GM12872 (cell line): ENCODE data around the gene KDELR3.

Experiments used
- TF ChIP-seq, protein P1 (sequence below): IDR thresholded peaks from 3 replicates; pipeline ENCODE4 v1.5.1; 2011; ENCODE audit warnings: low read depth, mild to moderate bottlenecking, low read length, moderate library complexity; ENCODE audit not compliant: insufficient read depth

The KDELR3 gene

DNA sequence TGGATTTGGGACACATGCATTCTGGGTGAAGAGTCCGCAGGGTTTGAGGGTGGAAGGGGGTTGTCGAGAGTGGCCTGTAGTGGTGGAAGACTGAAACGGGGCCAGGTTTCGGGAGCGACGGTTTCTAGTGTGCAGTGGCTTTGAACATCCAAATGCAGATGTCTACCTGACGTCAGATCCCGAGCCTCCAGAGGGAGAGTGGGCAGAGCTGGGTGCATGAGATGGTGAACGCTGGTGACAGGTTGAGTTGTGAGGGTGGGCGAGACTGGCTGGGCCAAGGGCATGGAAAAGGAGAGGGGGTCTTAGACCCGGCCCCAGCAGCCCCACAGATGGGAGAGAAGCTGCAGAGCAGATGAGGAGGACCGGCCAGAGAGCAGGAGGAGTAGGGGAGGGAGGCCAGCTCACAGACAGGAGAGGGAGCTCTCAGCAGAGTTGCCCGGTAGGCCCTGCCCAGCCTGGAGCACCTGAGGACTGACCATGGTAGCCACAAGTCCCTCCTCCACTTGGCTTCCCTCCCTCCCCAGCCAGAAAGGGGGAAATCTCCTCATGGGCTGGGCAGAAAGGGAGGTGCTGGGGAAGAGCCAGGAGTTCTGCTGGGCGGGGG is 27.0 kb upstream of the KDELR3 start:
- TF ChIP-seq, protein P1, sequence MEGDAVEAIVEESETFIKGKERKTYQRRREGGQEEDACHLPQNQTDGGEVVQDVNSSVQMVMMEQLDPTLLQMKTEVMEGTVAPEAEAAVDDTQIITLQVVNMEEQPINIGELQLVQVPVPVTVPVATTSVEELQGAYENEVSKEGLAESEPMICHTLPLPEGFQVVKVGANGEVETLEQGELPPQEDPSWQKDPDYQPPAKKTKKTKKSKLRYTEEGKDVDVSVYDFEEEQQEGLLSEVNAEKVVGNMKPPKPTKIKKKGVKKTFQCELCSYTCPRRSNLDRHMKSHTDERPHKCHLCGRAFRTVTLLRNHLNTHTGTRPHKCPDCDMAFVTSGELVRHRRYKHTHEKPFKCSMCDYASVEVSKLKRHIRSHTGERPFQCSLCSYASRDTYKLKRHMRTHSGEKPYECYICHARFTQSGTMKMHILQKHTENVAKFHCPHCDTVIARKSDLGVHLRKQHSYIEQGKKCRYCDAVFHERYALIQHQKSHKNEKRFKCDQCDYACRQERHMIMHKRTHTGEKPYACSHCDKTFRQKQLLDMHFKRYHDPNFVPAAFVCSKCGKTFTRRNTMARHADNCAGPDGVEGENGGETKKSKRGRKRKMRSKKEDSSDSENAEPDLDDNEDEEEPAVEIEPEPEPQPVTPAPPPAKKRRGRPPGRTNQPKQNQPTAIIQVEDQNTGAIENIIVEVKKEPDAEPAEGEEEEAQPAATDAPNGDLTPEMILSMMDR, result no peak

DNA sequence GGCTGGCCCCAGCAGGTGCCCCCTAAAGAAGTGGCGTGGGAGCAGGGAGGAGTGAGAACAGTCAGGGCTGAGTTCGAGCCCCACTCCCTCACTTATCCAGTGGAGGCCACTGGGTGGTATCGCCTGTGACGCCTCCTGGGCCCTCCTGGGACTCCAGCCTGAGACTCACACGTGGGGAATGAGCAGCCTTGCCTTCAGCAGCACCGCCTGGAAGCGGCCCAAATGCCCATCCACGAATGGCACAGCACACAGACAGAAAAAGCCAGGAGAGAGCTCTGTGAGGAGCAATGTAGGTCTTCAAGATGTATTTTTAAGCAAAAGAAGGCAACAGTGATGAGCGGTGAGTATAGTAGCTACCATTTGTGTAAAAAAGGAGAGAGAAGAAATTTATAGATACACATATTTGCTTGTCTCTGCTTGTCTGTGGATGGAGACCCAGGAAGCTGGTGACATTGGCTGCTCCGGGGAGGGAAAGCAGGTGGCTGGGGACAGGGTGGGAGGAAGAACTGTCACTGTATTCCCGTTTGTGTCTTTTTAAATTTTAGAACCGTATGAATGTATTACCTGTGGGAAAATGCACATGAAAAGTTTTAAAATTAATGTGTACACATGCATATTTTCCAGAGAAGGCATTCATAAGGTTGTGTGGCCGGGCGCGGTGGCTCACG is 26.1 kb upstream of the KDELR3 start:
- TF ChIP-seq, protein P1, result no peak

DNA sequence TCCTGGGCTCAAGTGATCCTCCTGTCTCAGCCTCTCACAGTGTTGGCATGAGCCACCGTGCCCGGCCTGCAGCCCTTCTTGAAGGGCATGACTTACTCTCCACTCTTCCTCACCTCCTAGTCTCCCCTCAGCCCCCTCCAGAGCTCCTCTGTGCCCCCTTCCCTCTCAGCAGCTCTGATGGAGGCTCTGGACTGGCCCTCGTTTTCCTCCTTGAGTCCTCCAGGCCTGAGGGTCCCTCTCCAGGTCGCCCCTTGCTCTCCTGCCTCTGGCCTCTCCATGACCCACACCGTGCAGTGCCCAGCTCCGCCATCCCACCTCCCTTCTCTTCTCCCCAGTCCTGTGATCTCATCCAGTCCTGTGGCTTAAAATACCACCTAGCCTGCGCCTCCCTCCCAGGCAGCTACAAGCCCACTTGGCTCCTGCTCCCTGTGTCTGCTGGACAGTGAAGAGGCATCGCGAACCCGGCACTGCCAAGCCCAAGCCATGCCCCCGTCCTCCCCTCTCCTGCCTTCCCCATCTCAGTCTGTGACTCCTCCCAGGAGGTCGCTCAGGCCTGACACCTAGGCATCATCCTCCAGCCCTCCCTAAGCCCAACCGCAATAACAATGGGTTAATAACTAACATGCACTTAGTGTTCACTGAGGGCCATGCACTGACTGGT is 24.8 kb upstream of the KDELR3 start:
- TF ChIP-seq, protein P1, result no peak

DNA sequence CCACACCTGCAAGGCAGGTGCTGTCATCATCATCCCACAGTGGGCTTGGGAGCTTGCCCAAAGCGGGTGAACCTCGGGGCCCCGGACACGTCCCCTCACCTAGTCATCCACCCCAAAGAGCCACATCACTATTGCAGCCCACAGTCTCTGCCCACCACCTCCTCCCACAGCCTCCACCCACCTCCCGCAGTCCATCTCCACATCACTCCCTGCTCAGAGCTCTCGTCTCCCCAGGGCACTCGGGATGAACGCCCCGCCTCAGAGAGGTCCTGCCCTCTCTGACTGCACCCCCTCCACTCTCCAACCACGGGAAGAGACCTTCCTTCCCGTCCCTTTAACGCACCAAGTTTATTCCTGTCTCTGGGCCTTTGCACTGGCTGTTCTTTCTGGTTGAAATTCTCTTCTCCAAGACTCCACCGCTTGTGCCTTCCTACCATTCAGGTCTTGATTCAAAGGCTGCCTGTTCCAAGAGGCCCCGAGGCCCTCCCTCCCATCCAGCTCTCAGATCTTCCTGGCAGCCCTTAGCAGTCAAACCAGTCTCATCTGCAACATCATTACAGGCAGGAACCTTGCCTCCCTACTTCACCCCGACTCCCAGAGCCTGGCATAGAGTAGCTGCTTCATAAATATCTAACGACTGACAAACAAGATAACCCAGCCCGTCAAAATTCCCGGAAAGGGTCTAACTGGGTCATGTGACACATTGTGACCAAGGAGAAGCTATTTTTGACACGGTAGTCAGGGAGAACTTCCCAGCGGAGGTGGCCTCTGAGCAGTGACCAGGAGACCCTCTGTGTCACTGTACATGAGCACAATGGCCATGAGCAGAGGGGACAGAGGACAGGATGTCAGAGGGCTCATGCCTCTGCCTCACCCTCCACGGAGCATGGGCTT is 24.0 kb upstream of the KDELR3 start:
- TF ChIP-seq, protein P1, result no peak

DNA sequence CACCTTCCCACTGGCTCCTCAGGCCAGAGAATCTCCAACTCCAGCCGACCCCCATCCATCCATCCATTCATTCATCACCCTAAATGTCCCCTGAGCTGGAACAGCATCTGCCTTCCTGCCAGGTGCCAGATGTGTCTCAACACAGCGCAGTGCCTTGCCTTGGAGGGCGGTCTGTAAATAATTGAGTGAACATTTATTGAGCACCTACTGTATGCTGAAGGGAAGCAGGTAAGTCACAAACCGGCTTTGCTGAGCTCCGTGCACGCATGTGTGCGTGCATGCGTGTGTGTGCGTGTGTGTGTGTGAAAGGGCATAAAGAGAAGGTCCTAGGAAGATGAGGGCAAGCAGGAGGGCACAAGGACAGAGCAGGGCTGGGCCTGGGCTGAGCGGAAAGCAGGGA is 23.1 kb upstream of the KDELR3 start:
- TF ChIP-seq, protein P1, result no peak

DNA sequence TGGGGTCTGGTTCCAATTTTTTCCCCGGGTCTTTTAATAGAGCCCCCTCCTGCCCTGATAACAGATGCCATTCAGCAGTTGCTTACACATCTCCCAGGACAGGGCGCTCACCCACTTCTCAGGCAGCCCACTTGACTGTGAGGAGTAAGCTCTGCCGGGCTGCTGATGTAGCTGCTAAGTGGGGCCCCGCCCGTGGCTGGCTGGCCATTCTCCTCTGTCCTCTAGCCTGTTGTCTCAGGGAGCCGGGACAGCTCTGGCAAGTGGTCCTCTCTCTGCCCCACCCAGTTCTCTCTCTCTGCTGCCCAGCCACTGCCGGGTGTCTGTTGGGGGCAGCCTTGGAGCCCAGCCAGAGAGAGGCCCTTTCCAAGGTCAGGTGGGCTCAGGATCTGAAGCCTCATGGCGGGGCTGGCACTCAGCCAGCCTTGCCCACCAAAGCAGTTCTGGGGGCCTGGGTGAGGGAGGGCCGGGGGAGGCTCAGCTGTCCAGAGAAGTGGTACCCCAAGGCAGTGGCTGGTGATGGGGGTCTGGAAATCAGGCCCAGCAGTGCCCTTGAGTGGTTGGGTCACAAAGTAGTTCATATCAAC is 21.8 kb upstream of the KDELR3 start:
- TF ChIP-seq, protein P1, result no peak
